Endodermal cell (in vitro differentiated cells): ENCODE measurements around the gene SAYSD1. TPM values are rescaled to one million over a fixed set of nuclear protein-coding genes. Genes with fewer than 3 reads are reported as not detected.

Experiments used
- DNase-seq: peaks from one replicate; pipeline ENCODE4 v3.0.0-alpha.2; 2017
- H3K27ac ChIP-seq: 2 replicates; pipeline ENCODE4 v1.5.1; 2013; ENCODE audit warnings: mild to moderate bottlenecking, low read depth, low read length, moderate library complexity
- H3K27me3 ChIP-seq: 2 replicates; pipeline ENCODE4 v1.6.1; 2013; ENCODE audit warnings: mild to moderate bottlenecking, low read length, moderate library complexity; ENCODE audit not compliant: insufficient read depth, control insufficient read depth, poor library complexity, severe bottlenecking
- H3K36me3 ChIP-seq: 2 replicates; pipeline ENCODE4 v1.7.0; 2013; ENCODE audit warnings: mild to moderate bottlenecking, low read length, moderate library complexity; ENCODE audit not compliant: control insufficient read depth, insufficient read depth
- H3K4me1 ChIP-seq: one replicate; pipeline ENCODE4 v1.7.0; 2013; ENCODE audit warnings: low read length; ENCODE audit not compliant: control insufficient read depth, insufficient read depth
- H3K4me3 ChIP-seq: 2 replicates; pipeline ENCODE4 v1.5.1; 2013; ENCODE audit warnings: mild to moderate bottlenecking, low read length, moderate library complexity
- H3K9ac ChIP-seq: 2 replicates; pipeline ENCODE4 v1.6.1; 2013; ENCODE audit warnings: mild to moderate bottlenecking, low read length, moderate library complexity; ENCODE audit not compliant: poor library complexity, severe bottlenecking; ENCODE audit errors: extremely low read depth
- H3K9me3 ChIP-seq: 2 replicates; pipeline ENCODE4 v1.6.1; 2013; ENCODE audit warnings: mild to moderate bottlenecking, low read length, moderate library complexity; ENCODE audit not compliant: control insufficient read depth
- H3K27ac Mint-ChIP-seq: 2 replicates; pipeline ENCODE4 v1.8.0; 2020; ENCODE audit warnings: mixed read lengths
- H3K27me3 Mint-ChIP-seq: 2 replicates; pipeline ENCODE4 v1.8.0; 2021; ENCODE audit warnings: mild to moderate bottlenecking, mixed read lengths; ENCODE audit not compliant: insufficient read depth
- H3K36me3 Mint-ChIP-seq: 2 replicates; pipeline ENCODE4 v1.8.0; 2020; ENCODE audit warnings: low read depth, mixed read lengths
- H3K4me1 Mint-ChIP-seq: 2 replicates; pipeline ENCODE4 v1.8.0; 2020; ENCODE audit warnings: mixed read lengths
- H3K4me3 Mint-ChIP-seq: 2 replicates; pipeline ENCODE4 v1.8.0; 2020; ENCODE audit warnings: mild to moderate bottlenecking, moderate library complexity, mixed read lengths
- H3K9me3 Mint-ChIP-seq: 2 replicates; pipeline ENCODE4 v1.8.0; 2020; ENCODE audit warnings: mild to moderate bottlenecking, mixed read lengths
- WGBS, 2 experiments: methylation state at CpG; one replicate each; pipeline versions ENCODE4 v1.1.5 to v1.1.7; 2013; ENCODE audit warnings: missing lambda C conversion rate in 2 of 2, mixed read lengths in 1 of 2; ENCODE audit not compliant: insufficient coverage in 1 of 2, insufficient read length in 1 of 2; 5-methylcytosine and 5-hydroxymethylcytosine counted together
- total RNA-seq, 2 donors: library from RNA; stranded (reverse); fragmentation: NEBNext Ultra II Directional in 1 of 2; extraction: Animal tissue kit (Norgen Biotek cat#: 25700) in 1 of 2; gene quantifications; 2 replicates in 1 of 2; 3 replicates in 1 of 2; pipeline ENCODE4 v1.2.1, GENCODE V29; 2021
- TF ChIP-seq, protein P1 (sequence below): fragments of 200-600 bp; sonication (generic); conservative IDR thresholded peaks from 2 replicates; pipeline ENCODE4 v1.5.0; 2021; ENCODE audit warnings: antibody characterized with exemption, mild to moderate bottlenecking

Gene SAYSD1
- total RNA-seq, 2 donors from 2014 or later, result 7.2 to 13.0 TPM

DNA sequence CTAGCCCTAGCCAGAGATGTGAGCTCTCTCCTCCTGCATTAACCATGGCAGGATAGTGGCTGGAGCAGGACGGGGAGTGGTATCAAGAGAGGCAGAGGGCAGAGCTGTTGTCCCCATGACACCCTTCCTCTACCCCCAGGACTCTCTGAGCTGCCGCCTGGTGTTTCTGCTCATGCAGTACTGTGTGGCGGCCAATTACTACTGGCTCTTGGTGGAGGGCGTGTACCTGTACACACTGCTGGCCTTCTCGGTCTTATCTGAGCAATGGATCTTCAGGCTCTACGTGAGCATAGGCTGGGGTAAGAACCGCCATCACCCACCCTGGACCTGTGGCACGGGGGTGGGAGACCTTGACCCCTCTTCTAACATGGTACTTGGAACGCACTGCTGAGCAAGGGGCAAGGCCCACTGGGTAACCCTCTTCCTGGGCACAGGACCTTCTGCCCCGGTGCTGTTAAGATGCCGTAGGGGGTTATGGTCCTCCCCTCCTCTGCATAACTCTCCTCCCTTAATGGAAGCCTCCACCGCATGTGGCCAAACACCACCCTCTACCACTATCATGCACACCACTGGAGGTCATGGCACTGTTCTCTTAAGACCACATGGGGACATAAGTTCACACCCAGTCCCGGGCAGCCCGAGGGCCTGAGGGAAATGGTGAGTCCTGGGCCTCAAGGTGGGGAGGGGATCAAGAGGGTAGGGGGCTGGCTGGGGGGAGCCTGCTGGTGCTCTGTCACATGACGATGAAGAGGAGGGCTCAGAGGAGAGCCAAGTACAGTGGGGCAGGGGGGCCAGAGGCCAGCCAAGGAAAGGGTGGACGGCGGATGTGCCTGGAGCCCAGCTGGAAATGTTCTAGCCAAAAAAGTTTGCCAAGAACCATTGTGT is 41.3 kb downstream of the SAYSD1 start:
- no peak overlapping the region for H3K27ac Mint-ChIP-seq
- TF ChIP-seq, protein P1, sequence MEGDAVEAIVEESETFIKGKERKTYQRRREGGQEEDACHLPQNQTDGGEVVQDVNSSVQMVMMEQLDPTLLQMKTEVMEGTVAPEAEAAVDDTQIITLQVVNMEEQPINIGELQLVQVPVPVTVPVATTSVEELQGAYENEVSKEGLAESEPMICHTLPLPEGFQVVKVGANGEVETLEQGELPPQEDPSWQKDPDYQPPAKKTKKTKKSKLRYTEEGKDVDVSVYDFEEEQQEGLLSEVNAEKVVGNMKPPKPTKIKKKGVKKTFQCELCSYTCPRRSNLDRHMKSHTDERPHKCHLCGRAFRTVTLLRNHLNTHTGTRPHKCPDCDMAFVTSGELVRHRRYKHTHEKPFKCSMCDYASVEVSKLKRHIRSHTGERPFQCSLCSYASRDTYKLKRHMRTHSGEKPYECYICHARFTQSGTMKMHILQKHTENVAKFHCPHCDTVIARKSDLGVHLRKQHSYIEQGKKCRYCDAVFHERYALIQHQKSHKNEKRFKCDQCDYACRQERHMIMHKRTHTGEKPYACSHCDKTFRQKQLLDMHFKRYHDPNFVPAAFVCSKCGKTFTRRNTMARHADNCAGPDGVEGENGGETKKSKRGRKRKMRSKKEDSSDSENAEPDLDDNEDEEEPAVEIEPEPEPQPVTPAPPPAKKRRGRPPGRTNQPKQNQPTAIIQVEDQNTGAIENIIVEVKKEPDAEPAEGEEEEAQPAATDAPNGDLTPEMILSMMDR, result peak; percentile 8
- H3K9ac ChIP-seq, result no peak overlapping the region
- peaks cover 44% of the 10 kb centered on the region for H3K27me3 ChIP-seq
- peaks cover 84% of the 10 kb centered on the region for H3K27me3 Mint-ChIP-seq
- H3K9me3 ChIP-seq, result no peaks in the 10 kb centered on the region
- no peak overlapping the region for H3K27ac ChIP-seq
- H3K4me3 ChIP-seq, result no peak overlapping the region
- DNase-seq, result peak; percentile 49
- no peaks in the 10 kb centered on the region for H3K36me3 ChIP-seq
- 91 to 96% methylated on average over 11 to 17 of the region's 17 CpGs for WGBS, 2 experiments
- no peaks in the 10 kb centered on the region for H3K36me3 Mint-ChIP-seq
- peaks cover 5% of the 10 kb centered on the region for H3K4me1 ChIP-seq
- H3K9me3 Mint-ChIP-seq, result peaks cover 3% of the 10 kb centered on the region
- H3K4me1 Mint-ChIP-seq, result peaks cover 18% of the 10 kb centered on the region
- H3K4me3 Mint-ChIP-seq, result no peak overlapping the region

GRCh38 chr6:39072830-39073229 is 42.2 kb downstream of the SAYSD1 start:
- no peaks in the 10 kb centered on the region for H3K9me3 ChIP-seq
- Mint-ChIP-seq H3K27me3 (peaks cover 85% of the 10 kb centered on the region), H3K4me1 (peaks cover 18% of the 10 kb centered on the region), H3K4me3 (no peak overlapping the region), H3K36me3 (no peaks in the 10 kb centered on the region), H3K9me3 (peaks cover 3% of the 10 kb centered on the region), H3K27ac (no peak overlapping the region)
- WGBS, 2 experiments, result 93 to 99% methylated on average over 5 to 9 of the region's 9 CpGs
- peaks cover 42% of the 10 kb centered on the region for H3K27me3 ChIP-seq
- H3K9ac ChIP-seq, result no peak overlapping the region
- no peak overlapping the region for H3K4me3 ChIP-seq
- TF ChIP-seq, protein P1, result no peak
- DNase-seq, result peak; percentile 36
- H3K36me3 ChIP-seq, result no peaks in the 10 kb centered on the region
- H3K4me1 ChIP-seq, result peaks cover 5% of the 10 kb centered on the region
- no peak overlapping the region for H3K27ac ChIP-seq

GRCh38 chr6:39068391-39068790 is 46.6 kb downstream of the SAYSD1 start:
- 84 to 87% methylated on average over 7 of the region's 7 CpGs for WGBS, 2 experiments
- no peak overlapping the region for H3K4me3 Mint-ChIP-seq

More at GRCh38 chr6:39068391-39068790, 46.6 kb downstream of the SAYSD1 start:
- no peak overlapping the region for H3K27ac Mint-ChIP-seq
- H3K9me3 Mint-ChIP-seq, result peaks cover 7% of the 10 kb centered on the region
- no peak for DNase-seq
- peaks cover 80% of the 10 kb centered on the region for H3K27me3 Mint-ChIP-seq
- H3K27me3 ChIP-seq, result peaks cover 41% of the 10 kb centered on the region
- H3K27ac ChIP-seq, result no peak overlapping the region
- no peak overlapping the region for H3K4me3 ChIP-seq
- H3K36me3 Mint-ChIP-seq, result no peaks in the 10 kb centered on the region
- no peaks in the 10 kb centered on the region for H3K9me3 ChIP-seq
- TF ChIP-seq, protein P1, result no peak
- no peaks in the 10 kb centered on the region for H3K36me3 ChIP-seq
- H3K4me1 Mint-ChIP-seq, result peaks cover 6% of the 10 kb centered on the region
- H3K4me1 ChIP-seq, result no peaks in the 10 kb centered on the region
- H3K9ac ChIP-seq, result no peak overlapping the region
